Measurements from ENCODE around the gene PRDX3. TPM values are rescaled to one million over a fixed set of nuclear protein-coding genes. Genes with fewer than 3 reads are reported as not detected.
A peak's percentile ranks its signal among the peaks of the same experiment; 100 is the strongest.

Gene PRDX3
- total and polyA plus RNA-seq, 4 donors: 84.1 to 155 (median 109) TPM

DNA sequence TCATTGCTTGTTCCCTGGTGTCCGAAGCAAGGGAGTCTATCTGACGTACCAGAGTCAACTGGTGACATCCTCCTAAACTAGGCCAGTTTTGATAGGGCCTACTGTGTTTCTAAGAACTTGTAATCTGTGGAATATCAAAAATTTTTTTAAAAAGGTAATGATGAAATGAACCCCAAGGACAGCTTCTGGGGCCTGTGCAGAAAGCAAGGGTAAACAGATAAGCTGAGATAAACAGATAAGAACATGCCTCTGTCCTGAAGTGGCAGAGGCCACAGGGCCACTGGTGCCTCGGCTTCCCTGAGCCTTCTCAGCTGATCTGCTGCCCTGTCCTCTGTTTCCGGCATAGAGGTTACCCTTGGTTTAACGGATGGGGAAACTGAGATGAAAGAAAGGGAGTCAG is 37.5 kb upstream of the PRDX3 start:
- Histone ChIP-seq H3K9ac (ENCODE audit: insufficient read depth in 1 of 2, low read length in 2 of 2) (no peak overlapping the region), H3K36me3 (ENCODE audit: control insufficient read depth in 4 of 4, insufficient read depth in 4 of 4, low read length in 4 of 4) (peaks cover 0 to 9% (median 5%) of the 10 kb centered on the region in 4 donors), H3K4me1 (ENCODE audit: control insufficient read depth in 5 of 5, insufficient read depth in 5 of 5, low read length in 5 of 5) (peaks cover 7 to 91% (median 40%) of the 10 kb centered on the region in 5 donors), H3K9me3 (ENCODE audit: control insufficient read depth in 4 of 4, insufficient read depth in 3 of 4, low read length in 3 of 4) (no peaks in the 10 kb centered on the region), H3K27ac (ENCODE audit: low read depth in 1 of 2, low read length in 1 of 2) (peak overlapping the region in 1 of 2 donors; percentile 20), H3K27me3 (ENCODE audit: control insufficient read depth in 3 of 3, insufficient read depth in 3 of 3, low read length in 2 of 3) (no peaks in the 10 kb centered on the region), H3K4me3 (no peak overlapping the region)
- DNase-seq (no peak), ATAC-seq (ENCODE audit: insufficient read depth, low FRiP score) (no peak)
- WGBS, 2 donors: 74 to 83% methylated on average over 5 of the region's 5 CpGs
- no peak for TF ChIP-seq CTCF (IDR thresholded peaks at IDR 0.05; ENCODE audit: control extremely low read depth, extremely low read depth)

- Histone ChIP-seq H3K9me3 (ENCODE audit: control insufficient read depth in 4 of 4, insufficient read depth in 3 of 4, low read length in 3 of 4) (no peaks in the 10 kb centered on the region), H3K4me3 (no peak overlapping the region), H3K27me3 (ENCODE audit: control insufficient read depth in 3 of 3, insufficient read depth in 3 of 3, low read length in 2 of 3) (no peaks in the 10 kb centered on the region), H3K4me1 (ENCODE audit: control insufficient read depth in 5 of 5, insufficient read depth in 5 of 5, low read length in 5 of 5) (peaks cover 7 to 91% (median 40%) of the 10 kb centered on the region in 5 donors), H3K27ac (ENCODE audit: low read depth in 1 of 2, low read length in 1 of 2) (no peak overlapping the region), H3K9ac (ENCODE audit: insufficient read depth in 1 of 2, low read length in 2 of 2) (no peak overlapping the region), H3K36me3 (ENCODE audit: control insufficient read depth in 4 of 4, insufficient read depth in 4 of 4, low read length in 4 of 4) (peaks cover 0 to 9% (median 5%) of the 10 kb centered on the region in 4 donors)
- TF ChIP-seq CTCF (IDR thresholded peaks at IDR 0.05; ENCODE audit: control extremely low read depth, extremely low read depth): no peak
- 66 to 78% methylated on average over 2 of the region's 2 CpGs for WGBS, 2 donors
- DNase-seq: no peak
- no peak for ATAC-seq (ENCODE audit: insufficient read depth, low FRiP score)
These were observed 36.8 kb upstream of the PRDX3 start for GRCh38 chr10:119215371-119215770.

- 23 to 27% methylated on average over 12 of the region's 12 CpGs for WGBS, 2 donors
These were observed 33.2 kb upstream of the PRDX3 start for GRCh38 chr10:119211625-119212441.

More at GRCh38 chr10:119211625-119212441, 33.2 kb upstream of the PRDX3 start:
- DNase-seq (peak in 2 of 3 donors; percentile 50 to 59), ATAC-seq (ENCODE audit: insufficient read depth, low FRiP score) (no peak)
- Histone ChIP-seq H3K9me3 (ENCODE audit: control insufficient read depth in 4 of 4, insufficient read depth in 3 of 4, low read length in 3 of 4) (no peaks in the 10 kb centered on the region), H3K4me3 (no peak overlapping the region), H3K27ac (ENCODE audit: low read depth in 1 of 2, low read length in 1 of 2) (peak overlapping the region; percentile 74 to 86), H3K27me3 (ENCODE audit: control insufficient read depth in 3 of 3, insufficient read depth in 3 of 3, low read length in 2 of 3) (no peaks in the 10 kb centered on the region), H3K4me1 (ENCODE audit: control insufficient read depth in 5 of 5, insufficient read depth in 5 of 5, low read length in 5 of 5) (peaks cover 0 to 73% (median 32%) of the 10 kb centered on the region in 5 donors), H3K36me3 (ENCODE audit: control insufficient read depth in 4 of 4, insufficient read depth in 4 of 4, low read length in 4 of 4) (peaks cover 0 to 9% (median 4%) of the 10 kb centered on the region in 4 donors), H3K9ac (ENCODE audit: insufficient read depth in 1 of 2, low read length in 2 of 2) (peak overlapping the region in 1 of 2 donors; percentile 88)
- no peak for TF ChIP-seq CTCF (IDR thresholded peaks at IDR 0.05; ENCODE audit: control extremely low read depth, extremely low read depth)

All from lung (tissue), 12 donors.